Keratinocyte (primary cell): ENCODE results near the gene ZNF638. TPM values are rescaled to one million over a fixed set of nuclear protein-coding genes. Genes with fewer than 3 reads are reported as not detected.

Experiments used
- DNase-seq: peaks from one replicate; pipeline ENCODE4 v3.0.0-alpha.2; 2011; ENCODE audit warnings: low read depth, missing footprints, low spot score
- FAIRE-seq: peaks from 2 replicates; lab custom pipeline; 2011; peaks lifted over from hg19 to GRCh38; lab: Jason Lieb, UNC
- H2AFZ ChIP-seq: 2 replicates; pipeline ENCODE4 v1.6.0; 2012; ENCODE audit warnings: low read length, control low read depth, inconsistent platforms; ENCODE audit not compliant: control insufficient read depth
- H3K27ac ChIP-seq: 2 replicates; pipeline ENCODE4 v1.5.1; 2011; ENCODE audit warnings: low read length; ENCODE audit not compliant: control insufficient read depth, insufficient read depth
- H3K27me3 ChIP-seq: 3 replicates; pipeline ENCODE4 v1.6.0; 2011; ENCODE audit warnings: low read length; ENCODE audit not compliant: control insufficient read depth, insufficient read depth; ENCODE audit errors: extremely low read depth
- H3K36me3 ChIP-seq, 2 experiments: 2 replicates in 1 of 2; 3 replicates in 1 of 2; pipeline ENCODE4 v1.5.1; 2011; ENCODE audit warnings: low read length in 2 of 2, mild to moderate bottlenecking in 1 of 2; ENCODE audit not compliant: control insufficient read depth in 2 of 2, insufficient read depth in 2 of 2; ENCODE audit errors: extremely low read depth in 1 of 2
- H3K4me1 ChIP-seq: 3 replicates; pipeline ENCODE4 v1.5.1; 2011; ENCODE audit warnings: low read length; ENCODE audit not compliant: control insufficient read depth, insufficient read depth; ENCODE audit errors: extremely low read depth
- H3K4me2 ChIP-seq: 3 replicates; pipeline ENCODE4 v1.6.0; 2011; ENCODE audit warnings: low read depth, low read length; ENCODE audit not compliant: control insufficient read depth, insufficient read depth; ENCODE audit errors: extremely low read depth
- H3K4me3 ChIP-seq, 3 experiments: fragments of 200-600 bp in 1 of 3; sonication (generic) in 1 of 3; 2 replicates in 2 of 3; 3 replicates in 1 of 3; pipeline ENCODE4 v1.5.1; 2011 to 2016; ENCODE audit warnings: low read length in 3 of 3, mild to moderate bottlenecking in 3 of 3, control low read depth in 2 of 3, inconsistent platforms in 1 of 3, low read depth in 1 of 3, mixed read lengths in 1 of 3, mixed run types in 1 of 3, moderate library complexity in 1 of 3; ENCODE audit not compliant: control insufficient read depth in 2 of 3, insufficient read depth in 2 of 3; ENCODE audit errors: extremely low read depth in 1 of 3
- H3K79me2 ChIP-seq: 2 replicates; pipeline ENCODE4 v1.6.0; 2012; ENCODE audit warnings: low read length; ENCODE audit not compliant: control insufficient read depth, insufficient read depth
- H3K9ac ChIP-seq: 3 replicates; pipeline ENCODE4 v1.6.0; 2011; ENCODE audit warnings: low read length; ENCODE audit not compliant: control insufficient read depth, insufficient read depth; ENCODE audit errors: extremely low read depth
- H3K9me1 ChIP-seq: 3 replicates; pipeline ENCODE4 v1.6.0; 2011; ENCODE audit warnings: low read length; ENCODE audit not compliant: control insufficient read depth, insufficient read depth; ENCODE audit errors: extremely low read depth
- H3K9me3 ChIP-seq: 2 replicates; pipeline ENCODE4 v1.5.1; 2012; ENCODE audit warnings: low read depth, low read length; ENCODE audit not compliant: control insufficient read depth
- H4K20me1 ChIP-seq: 3 replicates; pipeline ENCODE4 v1.6.0; 2011; ENCODE audit warnings: low read length; ENCODE audit not compliant: control insufficient read depth, insufficient read depth; ENCODE audit errors: extremely low read depth
- CTCF ChIP-seq, 3 experiments: IDR thresholded peaks in 1 of 3; conservative IDR thresholded peaks in 1 of 3; optimal IDR thresholded peaks in 1 of 3; 2 replicates in 2 of 3; 3 replicates in 1 of 3; pipeline versions ENCODE3 to v1.5.1; 2011; ENCODE audit warnings: low read length in 3 of 3, mild to moderate bottlenecking in 3 of 3, moderate library complexity in 2 of 3, control low read depth in 1 of 3, inconsistent platforms in 1 of 3; ENCODE audit not compliant: insufficient read depth in 2 of 3; ENCODE audit errors: extremely low read depth in 1 of 3
- EZH2 ChIP-seq: IDR thresholded peaks from one replicate; pipeline ENCODE4 v1.6.1; 2012; ENCODE audit warnings: inconsistent platforms, mild to moderate bottlenecking, low read length, moderate library complexity
- dilution Hi-C: fragments of 300-500 bp; cut with MboI; formaldehyde crosslinking; loops from one replicate; pipeline ENCODE4 v1.7.0; 2020; ENCODE audit warnings: low sequenced_read_pairs; ENCODE audit not compliant: extremely low pct_ligation_motif_present
- polyA plus RNA-seq, 5 experiments: library from polyadenylated mRNA; depleted of rRNA in 3 of 5; stranded (reverse) in 3 of 5; stranded (forward) in 1 of 5; unstranded in 1 of 5; fragments of >200 nt; gene quantifications; 1 replicate in 1 of 5; 2 replicates in 3 of 5; 3 replicates in 1 of 5; pipeline versions ENCODE4 v1.2.1 to v1.2.3, GENCODE V29; 2011 to 2012; ENCODE audit warnings: missing spikeins in 2 of 5, low read depth in 1 of 5, low replicate concordance in 1 of 5

The ZNF638 gene
- polyA plus RNA-seq, 1 donor (not counting 4 experiments of a cell fraction or from before 2014, with no cell fraction given): 66.5 TPM

GRCh38 chr2:71455741-71456569 is 124.4 kb downstream of the ZNF638 start:
- DNase-seq: no peak
- H3K4me1 ChIP-seq: peaks cover 45% of the 10 kb centered on the region
- no peak overlapping the region for H3K4me3 ChIP-seq
- TF ChIP-seq EZH2 (no peak), CTCF (optimal IDR thresholded peaks at IDR 0.05 in 1 of 3, IDR thresholded peaks at IDR 0.05 in 1 of 3, conservative IDR thresholded peaks at IDR 0.05 in 1 of 3; ENCODE audit: extremely low read depth in 1 of 3, insufficient read depth in 2 of 3, low read length in 3 of 3) (no peak)
- H3K9me3 ChIP-seq: no peaks in the 10 kb centered on the region
- no peaks in the 10 kb centered on the region for H3K36me3 ChIP-seq
- H3K79me2 ChIP-seq: no peaks in the 10 kb centered on the region
- no peak overlapping the region for H3K27ac ChIP-seq
- H4K20me1 ChIP-seq: no peaks in the 10 kb centered on the region
- H2AFZ ChIP-seq: no peak overlapping the region
- no peaks in the 10 kb centered on the region for H3K27me3 ChIP-seq
- H3K4me2 ChIP-seq: no peak overlapping the region
- H3K9me1 ChIP-seq: no peaks in the 10 kb centered on the region
- H3K9ac ChIP-seq: no peak overlapping the region
- dilution Hi-C loops: no loop called here
- no peak for FAIRE-seq

GRCh38 chr2:71456617-71457016 is 125.0 kb downstream of the ZNF638 start:
- H3K79me2 ChIP-seq: no peaks in the 10 kb centered on the region
- no peak for TF ChIP-seq CTCF (optimal IDR thresholded peaks at IDR 0.05 in 1 of 3, IDR thresholded peaks at IDR 0.05 in 1 of 3, conservative IDR thresholded peaks at IDR 0.05 in 1 of 3; ENCODE audit: extremely low read depth in 1 of 3, insufficient read depth in 2 of 3, low read length in 3 of 3)
- TF ChIP-seq EZH2: no peak
- H4K20me1 ChIP-seq: no peaks in the 10 kb centered on the region
- H3K4me3 ChIP-seq: no peak overlapping the region
- H3K9me1 ChIP-seq: no peaks in the 10 kb centered on the region
- dilution Hi-C loops: no loop called here
- no peak overlapping the region for H3K27ac ChIP-seq
- H3K4me2 ChIP-seq: no peak overlapping the region
- H2AFZ ChIP-seq: no peak overlapping the region
- FAIRE-seq (no peak), DNase-seq (no peak)
- peaks cover 45% of the 10 kb centered on the region for H3K4me1 ChIP-seq
- H3K9ac ChIP-seq: no peak overlapping the region
- no peaks in the 10 kb centered on the region for H3K36me3 ChIP-seq
- no peaks in the 10 kb centered on the region for H3K9me3 ChIP-seq
- H3K27me3 ChIP-seq: no peaks in the 10 kb centered on the region
